Karpas-422 (cell line): Measurements from ENCODE around the gene ADGRL1. TPM values are rescaled to one million over a fixed set of nuclear protein-coding genes. Genes with fewer than 3 reads are reported as not detected.
"Not testable (repeated sequence)": the region's sequence is repeated elsewhere in the genome, so short reads cannot be mapped to it uniquely, and the experiment has no call there.

ENCODE experiments used
- DNase-seq: peaks from one replicate; pipeline ENCODE4 v3.0.0-alpha.2; 2015
- H2AFZ ChIP-seq: fragments of 200-600 bp; sonication (generic); 2 replicates; pipeline ENCODE4 v1.6.1; 2014; ENCODE audit warnings: antibody characterized with exemption, low read length, mixed read lengths
- H3K27ac ChIP-seq: fragments of 200-600 bp; sonication (generic); 2 replicates; pipeline ENCODE4 v1.5.1; 2014; ENCODE audit warnings: mild to moderate bottlenecking, low read length, moderate library complexity
- H3K27me3 ChIP-seq: fragments of 200-600 bp; sonication (generic); 2 replicates; pipeline ENCODE4 v1.6.1; 2014; ENCODE audit warnings: low read length, mixed read lengths
- H3K36me3 ChIP-seq: fragments of 200-600 bp; sonication (generic); 2 replicates; pipeline ENCODE4 v1.6.1; 2014; ENCODE audit warnings: low read length, mixed read lengths; ENCODE audit not compliant: insufficient read depth
- H3K4me1 ChIP-seq: fragments of 200-600 bp; sonication (generic); 2 replicates; pipeline ENCODE4 v1.6.1; 2014; ENCODE audit warnings: mild to moderate bottlenecking, low read length, mixed read lengths
- H3K4me2 ChIP-seq: fragments of 200-600 bp; sonication (generic); 2 replicates; pipeline ENCODE4 v1.6.1; 2014; ENCODE audit warnings: low read length, low read depth, mild to moderate bottlenecking; ENCODE audit not compliant: poor library complexity, severe bottlenecking
- H3K4me3 ChIP-seq: fragments of 200-600 bp; sonication (generic); 2 replicates; pipeline ENCODE4 v1.5.1; 2014; ENCODE audit warnings: mild to moderate bottlenecking, antibody characterized with exemption, low read length, mixed read lengths
- H3K79me2 ChIP-seq: fragments of 200-600 bp; sonication (generic); 2 replicates; pipeline ENCODE4 v1.6.1; 2014; ENCODE audit warnings: mild to moderate bottlenecking, low read length, mixed read lengths
- H3K9ac ChIP-seq: fragments of 200-600 bp; sonication (generic); 2 replicates; pipeline ENCODE4 v1.6.0; 2014; ENCODE audit warnings: low read length
- H3K9me2 ChIP-seq: fragments of 200-600 bp; sonication (generic), shearing (Covaris generic); replicated peaks from 2 replicates; pipeline ENCODE4 v1.6.0; 2014; ENCODE audit warnings: mild to moderate bottlenecking, low read length, moderate library complexity; ENCODE audit not compliant: insufficient read depth
- H3K9me3 ChIP-seq: fragments of 300-700, 200-600 bp; sonication (generic); 2 replicates; pipeline ENCODE4 v1.6.1; 2014; ENCODE audit warnings: low read length, mixed read lengths
- H4K20me1 ChIP-seq: fragments of 200-600 bp; sonication (generic); 2 replicates; pipeline ENCODE4 v1.6.1; 2014; ENCODE audit warnings: mild to moderate bottlenecking, antibody characterized with exemption, low read length, low read depth; ENCODE audit not compliant: insufficient read depth
- total RNA-seq: library from RNA; depleted of rRNA; stranded (reverse); fragments of >200 nt; shearing (Covaris generic); gene quantifications from 2 replicates; pipeline ENCODE4 v1.2.3, GENCODE V29; 2014; ENCODE audit warnings: low replicate concordance; rRNA removed

ADGRL1 gene
- total RNA-seq: 0.40 and 1.2 TPM in 2 replicates

DNA sequence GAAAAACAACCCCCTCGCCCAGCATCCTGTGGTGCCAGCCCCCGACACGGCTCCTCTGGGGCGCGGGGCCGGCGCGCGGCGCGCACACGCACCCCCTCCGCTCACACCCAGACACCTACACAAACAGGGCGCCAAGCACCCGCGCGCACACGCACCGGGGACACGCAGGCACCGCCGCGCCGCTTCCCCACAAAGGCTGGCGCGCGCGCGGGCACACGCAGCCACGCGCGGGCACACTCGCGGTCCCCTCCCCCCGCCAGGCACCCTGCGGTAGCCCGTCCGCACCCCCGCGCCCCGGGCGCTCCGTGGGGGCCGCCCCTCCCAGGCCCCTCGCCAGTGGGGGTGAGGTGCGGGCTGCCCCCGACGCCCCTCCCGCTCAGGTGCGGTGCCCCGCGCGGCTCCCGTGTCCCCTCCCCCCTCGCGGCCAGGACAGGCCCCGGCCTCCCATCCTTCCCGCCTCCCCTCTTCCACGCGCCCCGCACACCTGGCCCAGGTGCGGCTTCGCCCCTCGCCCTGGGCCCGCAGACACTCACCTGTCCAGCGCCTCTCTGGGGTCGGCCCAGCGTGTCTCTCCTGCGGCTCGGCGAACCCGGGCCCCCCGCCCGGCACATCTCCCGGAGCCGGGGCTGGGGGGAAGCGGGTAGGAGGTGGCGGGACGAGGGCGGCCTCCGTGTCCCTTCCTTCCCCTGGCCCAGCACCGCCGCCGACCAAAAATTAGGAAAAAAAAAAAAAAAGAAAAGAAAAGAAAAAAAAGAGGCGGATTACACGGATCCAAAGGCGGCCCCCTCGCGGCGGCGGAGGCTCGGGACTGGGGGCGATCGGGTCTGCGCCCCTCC, at the start of gene ADGRL1:
Gene ADGRL1 (minus strand): TSS at position 718 of the 836 bp plus-strand sequence. CDS start 22,567 bp downstream, outside the sequence.
- H2AFZ ChIP-seq: not testable (repeated sequence)

GRCh38 chr19:14255316-14255715, 49.3 kb upstream of the ADGRL1 start:
- H3K4me1 ChIP-seq, H3K9ac ChIP-seq, H3K4me3 ChIP-seq, H3K9me3 ChIP-seq, H2AFZ ChIP-seq, H3K4me2 ChIP-seq, H3K79me2 ChIP-seq, H3K9me2 ChIP-seq, H3K27ac ChIP-seq, H3K36me3 ChIP-seq, H3K27me3 ChIP-seq, H4K20me1 ChIP-seq, DNase-seq: not testable (repeated sequence)

More for the DNA sequence above, at the start of gene ADGRL1:
- H3K4me2 ChIP-seq, H3K9me3 ChIP-seq, H4K20me1 ChIP-seq, H3K79me2 ChIP-seq, H3K9me2 ChIP-seq, H3K4me1 ChIP-seq, H3K27ac ChIP-seq, H3K4me3 ChIP-seq, DNase-seq, H3K27me3 ChIP-seq, H3K36me3 ChIP-seq, H3K9ac ChIP-seq: not testable (repeated sequence)

GRCh38 chr19:14253822-14254599, 48.0 kb upstream of the ADGRL1 start:
- not testable (repeated sequence) for H3K27ac ChIP-seq, H2AFZ ChIP-seq, H3K4me2 ChIP-seq, H3K79me2 ChIP-seq, H3K9ac ChIP-seq, H3K27me3 ChIP-seq, DNase-seq, H3K36me3 ChIP-seq, H3K9me3 ChIP-seq, H3K9me2 ChIP-seq, H3K4me1 ChIP-seq, H3K4me3 ChIP-seq, H4K20me1 ChIP-seq

- H3K4me3 ChIP-seq, H3K27me3 ChIP-seq, H3K9ac ChIP-seq, DNase-seq, H3K9me2 ChIP-seq, H3K27ac ChIP-seq, H3K36me3 ChIP-seq, H3K9me3 ChIP-seq, H3K4me2 ChIP-seq, H3K79me2 ChIP-seq, H2AFZ ChIP-seq, H4K20me1 ChIP-seq, H3K4me1 ChIP-seq: not testable (repeated sequence)
These were observed 46.2 kb upstream of the ADGRL1 start for GRCh38 chr19:14252136-14252535.

DNA sequence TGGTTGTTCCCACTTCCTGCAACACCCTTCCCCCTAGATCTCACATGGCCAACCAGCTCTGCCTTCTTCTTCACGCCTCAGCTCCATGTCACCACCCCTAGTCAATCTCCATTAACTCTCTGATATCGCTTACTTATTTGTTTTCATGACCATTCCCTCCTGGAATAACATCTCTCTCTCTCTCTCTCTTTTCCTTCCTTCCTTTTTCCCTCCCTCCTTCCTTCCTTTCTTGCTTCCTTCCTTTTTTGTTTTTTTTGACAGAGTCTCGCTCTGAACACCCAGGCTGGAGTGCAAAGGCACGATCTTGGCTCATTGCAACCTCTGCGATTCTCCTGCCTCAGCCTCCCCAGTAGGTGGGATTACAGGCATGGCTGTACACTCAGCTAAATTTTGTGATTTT, 44.9 kb upstream of the ADGRL1 start:
- H3K27me3 ChIP-seq: no peaks in the 10 kb centered on the region
- no peaks in the 10 kb centered on the region for H4K20me1 ChIP-seq
- H3K4me1 ChIP-seq: no peaks in the 10 kb centered on the region
- H3K4me3 ChIP-seq: no peak overlapping the region
- H2AFZ ChIP-seq: no peak overlapping the region
- H3K9me2 ChIP-seq: no peaks in the 10 kb centered on the region
- H3K79me2 ChIP-seq: no peaks in the 10 kb centered on the region
- H3K9me3 ChIP-seq: no peaks in the 10 kb centered on the region
- no peak overlapping the region for H3K27ac ChIP-seq
- DNase-seq: no peak
- no peaks in the 10 kb centered on the region for H3K36me3 ChIP-seq
- no peak overlapping the region for H3K9ac ChIP-seq
- H3K4me2 ChIP-seq: no peak overlapping the region

GRCh38 chr19:14250315-14250714, 44.3 kb upstream of the ADGRL1 start:
- not testable (repeated sequence) for H3K4me3 ChIP-seq, H3K9me2 ChIP-seq, H3K9me3 ChIP-seq, DNase-seq, H3K36me3 ChIP-seq, H3K27ac ChIP-seq, H3K4me1 ChIP-seq, H3K27me3 ChIP-seq, H4K20me1 ChIP-seq, H2AFZ ChIP-seq, H3K4me2 ChIP-seq, H3K9ac ChIP-seq, H3K79me2 ChIP-seq

DNA sequence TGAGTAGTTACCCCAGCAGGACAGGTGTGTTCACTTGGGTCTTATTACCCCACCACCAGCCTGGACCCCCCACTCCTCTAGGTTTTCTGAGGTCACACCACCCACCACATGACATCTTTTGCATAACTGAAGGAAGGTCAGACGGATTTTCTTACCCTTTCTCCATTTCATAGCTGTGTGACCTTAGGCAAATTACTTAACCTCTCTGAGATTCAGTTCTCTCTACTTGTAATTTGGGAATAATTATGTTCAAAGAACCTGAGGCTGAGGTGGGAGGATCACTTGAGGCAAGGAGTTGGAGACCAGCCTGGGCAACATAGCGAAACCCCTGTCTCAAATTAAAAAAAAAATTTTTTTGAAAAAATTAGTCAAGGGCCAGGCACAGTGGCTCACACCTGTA, 43.9 kb upstream of the ADGRL1 start:
- not testable (repeated sequence) for H3K27ac ChIP-seq, H4K20me1 ChIP-seq, H3K27me3 ChIP-seq, H3K9me2 ChIP-seq, H3K9me3 ChIP-seq, DNase-seq, H3K4me3 ChIP-seq, H3K79me2 ChIP-seq, H3K4me2 ChIP-seq, H3K36me3 ChIP-seq, H3K4me1 ChIP-seq, H2AFZ ChIP-seq, H3K9ac ChIP-seq

DNA sequence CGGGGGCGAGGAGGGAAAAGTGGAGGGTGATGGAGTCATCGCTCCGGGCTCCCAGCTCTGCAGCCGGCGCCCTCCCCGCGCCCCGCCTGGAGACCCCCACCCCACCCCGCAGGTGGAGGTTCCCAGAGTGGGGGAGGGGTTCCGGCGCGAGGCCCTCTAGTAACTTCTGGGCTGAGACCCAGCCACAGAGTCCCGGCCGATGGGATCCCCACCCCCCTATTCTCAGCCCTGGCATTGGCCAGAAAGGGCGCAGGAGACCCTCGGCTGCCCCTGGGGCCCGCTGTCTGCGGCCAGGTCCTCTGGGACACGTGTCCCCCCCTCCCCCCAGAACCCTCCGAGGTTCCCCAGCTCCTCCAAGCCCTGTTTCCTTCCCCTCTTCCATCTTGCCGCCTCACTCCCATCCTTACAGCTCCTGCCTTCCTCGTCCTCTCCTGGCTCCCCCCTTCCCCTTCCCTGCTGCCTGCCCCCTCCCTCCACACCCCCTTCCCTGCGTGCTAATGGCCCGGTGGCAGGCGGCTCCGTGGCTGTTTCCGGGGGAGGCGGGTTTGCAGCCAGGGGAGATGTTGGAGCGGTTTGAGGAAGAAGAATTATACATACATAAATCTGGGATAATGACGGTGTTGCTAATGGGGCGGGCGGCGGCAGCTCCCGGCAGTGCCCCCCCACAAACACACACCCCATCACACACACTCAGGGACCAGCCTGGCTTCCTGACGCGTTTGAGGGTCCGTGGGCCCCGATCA, 43.2 kb upstream of the ADGRL1 start:
- not testable (repeated sequence) for DNase-seq, H3K79me2 ChIP-seq, H3K27me3 ChIP-seq, H3K36me3 ChIP-seq, H4K20me1 ChIP-seq, H3K27ac ChIP-seq, H3K9me3 ChIP-seq, H3K4me2 ChIP-seq, H3K9ac ChIP-seq, H3K4me1 ChIP-seq, H3K9me2 ChIP-seq, H2AFZ ChIP-seq, H3K4me3 ChIP-seq
